ENCODE measurements around the gene CACNA1D.

Gene CACNA1D

GRCh38 chr3:53688066-53688465 is 193.7 kb downstream of the CACNA1D start:
- no peak for FAIRE-seq
- DNase-seq (ENCODE audit: low spot score): no peak

GRCh38 chr3:53688989-53689388 is 194.6 kb downstream of the CACNA1D start:
- FAIRE-seq: no peak
- DNase-seq (ENCODE audit: low spot score): no peak

DNA sequence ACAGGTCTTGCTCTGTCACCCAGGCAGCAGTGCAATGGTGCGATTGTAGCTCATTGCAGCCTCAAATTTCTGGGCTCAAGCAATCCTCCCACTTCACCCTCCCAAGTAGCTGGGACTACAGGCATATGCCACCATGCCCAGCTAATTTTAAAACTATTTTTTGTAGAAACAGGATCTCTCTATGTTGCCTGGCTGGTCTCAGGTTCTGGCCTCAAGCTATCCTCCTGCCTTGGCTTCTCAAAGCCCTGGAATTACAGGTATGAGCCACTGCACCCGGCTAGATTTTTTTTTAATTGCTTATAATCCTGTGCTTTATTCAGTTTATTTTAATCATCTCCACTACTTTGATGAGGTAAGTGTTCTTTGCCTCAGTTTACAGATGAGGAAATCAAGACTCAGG is 195.3 kb downstream of the CACNA1D start:
- DNase-seq (ENCODE audit: low spot score) (no peak), FAIRE-seq (no peak)

GRCh38 chr3:53690521-53690920 is 196.1 kb downstream of the CACNA1D start:
- FAIRE-seq (no peak), DNase-seq (ENCODE audit: low spot score) (no peak)

GRCh38 chr3:53691349-53691748 is 196.9 kb downstream of the CACNA1D start:
- DNase-seq (ENCODE audit: low spot score) (no peak), FAIRE-seq (no peak)

DNA sequence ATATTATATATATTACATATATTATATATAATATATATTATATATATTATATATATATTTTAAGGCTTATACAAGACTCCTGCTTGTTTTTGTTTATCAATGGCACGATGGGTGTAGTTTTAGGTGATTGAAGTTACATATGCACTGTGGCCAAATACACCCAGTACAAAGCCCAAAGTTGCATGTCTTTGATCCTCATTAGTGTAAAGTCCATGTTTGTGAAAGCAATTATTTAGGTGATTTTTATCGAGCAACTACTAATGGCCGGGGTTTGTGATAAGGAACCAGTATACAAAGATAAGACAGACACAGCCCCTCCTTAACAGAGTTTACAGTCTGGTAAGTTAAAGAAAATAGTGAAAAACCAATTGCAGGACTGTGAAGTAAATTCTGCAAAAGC is 197.5 kb downstream of the CACNA1D start:
- no peak for DNase-seq (ENCODE audit: low spot score)
- no peak for FAIRE-seq

GRCh38 chr3:53693451-53693850 is 199.0 kb downstream of the CACNA1D start:
- FAIRE-seq (no peak), DNase-seq (ENCODE audit: low spot score) (no peak)

DNA sequence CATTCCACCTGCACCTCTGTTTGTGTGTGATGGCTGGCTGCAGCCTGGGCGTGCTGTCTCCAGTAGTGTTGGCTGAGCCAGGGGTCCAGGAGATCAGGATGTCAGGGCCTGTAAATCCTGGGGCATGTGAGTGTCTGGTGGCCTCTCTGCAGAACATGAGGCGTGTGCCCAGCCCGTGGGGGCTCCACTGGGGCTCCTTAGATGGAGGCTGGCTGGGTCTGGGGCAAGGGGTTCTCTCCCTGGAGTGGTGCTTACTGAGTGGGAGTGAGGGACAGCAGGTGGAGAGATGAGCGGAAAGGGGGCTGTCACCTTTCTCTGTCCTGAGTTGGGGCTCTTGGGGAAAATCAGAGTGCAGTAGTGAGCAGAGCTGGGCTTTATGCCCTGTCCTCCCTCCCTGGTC is 199.6 kb downstream of the CACNA1D start:
- DNase-seq (ENCODE audit: low spot score): no peak
- FAIRE-seq: no peak

GRCh38 chr3:53694666-53695323 is 200.4 kb downstream of the CACNA1D start:
- DNase-seq (ENCODE audit: low spot score) (no peak), FAIRE-seq (no peak)

DNA sequence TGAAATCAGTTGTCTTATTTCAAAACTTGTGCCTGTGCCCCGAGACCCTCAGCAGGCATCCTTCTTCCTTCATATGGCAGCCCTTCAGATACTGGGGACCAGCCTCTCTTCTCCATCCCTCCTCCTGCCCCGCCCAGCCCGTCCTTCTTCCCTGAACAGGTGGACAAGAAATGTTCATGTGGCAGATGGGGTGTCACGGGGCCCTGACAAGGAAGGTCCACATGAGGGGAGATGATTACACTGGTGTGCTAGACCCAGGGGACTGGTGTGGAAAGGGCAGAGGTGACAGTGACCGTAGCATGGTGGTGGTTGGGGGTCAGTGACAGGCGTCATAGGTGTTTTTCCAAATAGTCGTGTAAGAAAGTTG is 200.9 kb downstream of the CACNA1D start:
- DNase-seq (ENCODE audit: low spot score) (no peak), FAIRE-seq (no peak)

DNA sequence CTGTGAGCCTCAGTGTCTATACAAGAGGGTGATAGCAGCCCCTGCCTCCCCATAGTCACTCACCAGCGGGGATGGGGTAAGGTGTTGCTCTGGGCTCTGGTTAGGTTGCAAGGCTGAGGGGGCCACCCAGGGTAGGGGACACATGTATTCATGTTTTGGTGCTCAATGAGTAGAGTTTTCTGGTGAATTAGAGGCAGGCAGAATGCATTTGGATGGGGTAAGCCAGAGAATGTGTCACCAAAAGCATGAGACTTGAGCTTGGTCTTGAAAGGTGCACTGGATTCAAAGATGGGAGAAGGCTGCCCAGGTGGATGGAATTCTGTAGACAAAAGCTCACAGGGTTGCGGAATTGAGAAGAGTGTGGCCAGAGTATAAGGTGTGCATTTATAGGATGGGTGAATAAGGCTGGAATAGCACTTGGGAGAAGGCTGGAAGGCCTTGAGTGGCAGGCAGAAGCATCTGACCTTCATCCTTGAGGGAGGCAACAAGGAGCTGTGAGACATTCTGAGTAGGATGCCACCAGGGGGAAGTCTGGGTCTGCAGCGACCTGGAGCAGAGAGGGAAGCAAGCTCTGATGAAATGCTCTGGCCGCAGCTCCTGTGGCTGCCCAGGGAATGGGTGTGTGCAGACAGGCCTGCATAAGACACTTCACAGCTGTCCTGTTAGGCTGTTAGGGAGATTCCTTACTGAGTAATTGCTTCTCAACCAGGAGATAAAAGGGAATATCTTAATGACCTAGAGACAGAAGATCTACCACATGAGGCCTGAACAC is 202.2 kb downstream of the CACNA1D start:
- no peak for FAIRE-seq
- no peak for DNase-seq (ENCODE audit: low spot score)

GRCh38 chr3:53700441-53700840 is 206.0 kb downstream of the CACNA1D start:
- no peak for FAIRE-seq
- no peak for DNase-seq (ENCODE audit: low spot score)

- DNase-seq (ENCODE audit: low spot score) (no peak), FAIRE-seq (no peak)
These were observed 208.5 kb downstream of the CACNA1D start for GRCh38 chr3:53702776-53703530.

DNA sequence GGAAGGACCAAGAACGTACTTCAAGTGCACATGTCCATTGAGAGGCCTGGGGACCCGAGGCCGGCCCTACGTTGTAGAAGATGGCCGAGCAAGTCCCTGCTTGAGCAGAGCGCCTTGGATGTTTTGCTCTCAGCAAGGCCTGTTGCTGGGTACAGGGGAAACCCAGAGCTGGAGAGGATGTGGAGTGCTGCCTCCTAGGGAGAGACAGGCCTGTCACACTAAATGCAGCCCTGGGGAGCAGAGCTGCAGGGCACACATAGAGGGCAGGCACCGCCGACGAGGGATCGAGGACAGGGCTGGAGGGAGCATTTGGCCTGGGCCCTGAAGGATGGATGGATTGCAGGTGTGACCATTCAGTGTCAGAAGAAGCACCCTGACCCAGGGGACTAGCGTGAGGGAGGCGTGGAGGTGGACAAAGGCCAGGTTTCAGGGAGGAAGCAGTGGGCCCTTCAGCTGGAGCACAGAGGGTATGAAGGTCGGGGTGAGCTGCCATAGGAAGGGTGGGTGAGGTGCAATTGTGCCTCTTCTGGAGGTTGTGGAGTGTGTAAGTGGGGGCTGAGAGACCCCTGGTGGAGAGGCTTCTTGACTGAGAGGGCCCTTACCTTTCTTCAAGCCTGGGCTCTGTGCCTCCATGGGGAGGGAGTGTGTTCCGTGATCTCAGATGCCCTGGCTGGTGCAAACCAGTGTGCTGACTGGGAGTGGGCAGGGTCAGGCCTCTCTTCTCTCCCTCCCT is 209.4 kb downstream of the CACNA1D start:
- FAIRE-seq (no peak), DNase-seq (ENCODE audit: low spot score) (no peak)

- DNase-seq (ENCODE audit: low spot score): no peak
- FAIRE-seq: no peak
These were observed 209.9 kb downstream of the CACNA1D start for GRCh38 chr3:53704363-53704725.

DNA sequence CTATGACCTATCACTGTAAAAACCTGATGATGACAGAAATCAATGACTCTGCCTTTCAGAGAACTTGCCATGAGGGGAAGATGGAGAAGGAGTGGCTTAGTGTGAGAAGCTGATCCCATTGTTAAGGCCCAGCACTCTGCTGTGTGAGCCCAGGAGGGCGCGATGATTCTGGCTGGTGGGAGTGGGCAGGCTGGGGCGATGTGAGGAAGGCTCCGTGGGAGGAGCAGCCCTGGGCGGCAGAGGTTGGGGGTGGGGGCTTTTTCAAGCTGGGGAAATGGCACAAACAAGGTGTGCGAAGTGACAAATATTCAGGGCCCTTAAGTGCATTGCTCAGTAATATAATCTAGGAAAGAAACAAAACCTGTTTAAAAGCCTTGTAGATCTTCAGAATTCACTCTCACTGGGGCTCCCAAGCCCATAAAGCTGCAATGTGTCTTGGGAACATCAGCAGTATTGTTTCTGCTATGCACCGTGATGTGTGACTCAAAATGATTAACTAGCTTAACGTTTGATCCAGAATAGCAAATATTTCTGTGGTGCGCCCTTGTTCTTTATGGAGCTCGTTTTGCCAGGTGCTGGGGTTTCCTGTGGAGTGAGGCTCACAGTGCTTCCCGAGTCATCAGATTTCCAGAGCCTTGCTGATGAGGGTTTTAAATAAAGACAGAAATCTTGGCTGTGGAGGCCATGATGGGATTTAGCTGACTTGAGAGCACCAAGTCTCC is 210.8 kb downstream of the CACNA1D start:
- no peak for FAIRE-seq
- no peak for DNase-seq (ENCODE audit: low spot score)

DNA sequence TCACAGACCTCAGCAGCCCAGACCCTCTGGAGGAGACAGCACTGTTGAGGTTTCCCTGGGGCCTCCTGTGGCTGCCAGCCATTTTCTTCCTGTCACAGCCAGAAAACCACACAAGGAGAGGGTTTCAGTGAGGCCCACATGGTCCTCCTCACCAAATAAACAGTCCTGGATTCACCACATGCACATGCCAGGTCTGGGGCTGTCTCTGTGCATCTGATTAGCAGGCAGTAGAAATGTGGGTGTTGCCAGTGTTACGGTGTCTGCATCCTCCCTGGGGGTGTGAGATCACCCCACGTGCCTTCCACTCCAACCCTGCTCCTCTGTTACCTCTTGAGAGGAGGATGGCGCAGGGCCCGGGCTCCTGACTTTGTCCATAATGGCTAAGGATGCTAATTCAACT is 211.4 kb downstream of the CACNA1D start:
- no peak for FAIRE-seq
- no peak for DNase-seq (ENCODE audit: low spot score)

DNA sequence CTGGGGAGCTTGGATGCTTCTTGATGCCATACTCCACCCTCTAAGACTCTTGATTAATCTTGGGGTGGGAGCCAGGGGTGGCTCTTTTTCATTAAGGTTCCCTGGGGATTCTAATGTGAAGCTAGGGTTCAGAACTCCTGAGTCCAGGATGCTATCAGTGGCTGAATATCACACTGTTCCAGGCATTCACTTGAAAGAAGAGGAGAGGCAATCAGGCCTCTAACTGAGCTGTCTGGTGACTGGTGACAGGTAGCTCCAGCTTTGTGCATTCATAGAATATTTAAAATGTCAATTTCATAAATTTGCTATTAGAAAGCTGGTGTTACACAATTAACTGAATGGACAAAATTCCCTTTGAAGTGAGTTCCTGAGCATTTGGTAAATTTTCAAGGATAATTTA is 212.8 kb downstream of the CACNA1D start:
- FAIRE-seq: no peak
- DNase-seq (ENCODE audit: low spot score): no peak

- FAIRE-seq: no peak
- no peak for DNase-seq (ENCODE audit: low spot score)
These were observed 213.7 kb downstream of the CACNA1D start for GRCh38 chr3:53708001-53708621.

DNA sequence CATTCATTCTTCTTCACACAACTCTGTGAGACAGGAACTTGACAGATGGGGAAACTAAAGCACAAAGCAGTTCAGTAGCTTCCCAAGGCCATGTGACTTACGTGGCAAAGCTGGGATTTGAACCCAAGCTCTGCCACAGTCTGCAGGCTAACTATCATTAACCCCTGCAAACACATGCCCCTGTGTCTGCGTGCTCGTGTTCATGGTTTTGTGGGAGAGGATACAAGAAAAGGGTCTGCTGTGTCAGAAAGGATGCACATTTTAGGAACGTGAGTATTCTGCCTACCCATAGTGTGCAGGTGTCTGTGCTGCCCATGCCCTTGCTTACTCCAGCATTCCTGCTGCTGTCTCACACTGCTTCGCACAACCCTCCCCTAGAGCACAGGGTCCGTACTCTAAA is 214.8 kb downstream of the CACNA1D start:
- FAIRE-seq: no peak
- no peak for DNase-seq (ENCODE audit: low spot score)
